IPS-18c (cell line): ENCODE data around the gene ACTL7A.
"Not testable (repeated sequence)": the region's sequence is repeated elsewhere in the genome, so short reads cannot be mapped to it uniquely, and the experiment has no call there.

Experiments used
- H3K4me3 ChIP-seq: 2 replicates; pipeline ENCODE4 v1.7.0; 2013; ENCODE audit warnings: low read depth, mild to moderate bottlenecking, low read length, moderate library complexity; ENCODE audit not compliant: insufficient read depth
- H3K9me3 ChIP-seq: one replicate; pipeline ENCODE4 v1.6.1; 2013; ENCODE audit warnings: mild to moderate bottlenecking, low read length, moderate library complexity; ENCODE audit not compliant: control insufficient read depth, insufficient read depth

Gene ACTL7A

GRCh38 chr9:108861997-108862396, at the start of gene ACTL7A:
Gene ACTL7A (plus strand): TSS chr9:108862266. CDS start chr9:108862323, 57 bp downstream.
- Histone ChIP-seq H3K4me3 (no peak within 1 kb of the TSS), H3K9me3 (peaks cover 2% of the 10 kb centered on the region)

GRCh38 chr9:108812396-108813025, 49.6 kb upstream of the ACTL7A start:
- H3K4me3 ChIP-seq, result no peak overlapping the region
- no peaks in the 10 kb centered on the region for H3K9me3 ChIP-seq

- H3K9me3 ChIP-seq, result no peaks in the 10 kb centered on the region
- no peak overlapping the region for H3K4me3 ChIP-seq
Measured at GRCh38 chr9:108813951-108814601, 48.0 kb upstream of the ACTL7A start.

- no peaks in the 10 kb centered on the region for H3K9me3 ChIP-seq
- H3K4me3 ChIP-seq, result no peak overlapping the region
Measured at GRCh38 chr9:108815156-108815555, 46.9 kb upstream of the ACTL7A start.

- Histone ChIP-seq H3K9me3 (no peaks in the 10 kb centered on the region), H3K4me3 (no peak overlapping the region)
Measured at GRCh38 chr9:108816037-108816436, 46.0 kb upstream of the ACTL7A start.

GRCh38 chr9:108823829-108824228, 38.2 kb upstream of the ACTL7A start:
- H3K4me3 ChIP-seq, result no peak overlapping the region
- H3K9me3 ChIP-seq, result peaks cover 2% of the 10 kb centered on the region

GRCh38 chr9:108830272-108830671, 31.8 kb upstream of the ACTL7A start:
- no peaks in the 10 kb centered on the region for H3K9me3 ChIP-seq
- no peak overlapping the region for H3K4me3 ChIP-seq

GRCh38 chr9:108831496-108832178, 30.4 kb upstream of the ACTL7A start:
- H3K4me3 ChIP-seq, result no peak overlapping the region
- no peaks in the 10 kb centered on the region for H3K9me3 ChIP-seq

GRCh38 chr9:108832179-108832500, 29.9 kb upstream of the ACTL7A start:
- Histone ChIP-seq H3K4me3 (no peak overlapping the region), H3K9me3 (no peaks in the 10 kb centered on the region)

- no peak overlapping the region for H3K4me3 ChIP-seq
- no peaks in the 10 kb centered on the region for H3K9me3 ChIP-seq
Measured at GRCh38 chr9:108834959-108835665, 27.0 kb upstream of the ACTL7A start.

GRCh38 chr9:108835831-108836230, 26.2 kb upstream of the ACTL7A start:
- Histone ChIP-seq H3K4me3 (peak overlapping the region; percentile 20; the same call in 1 of the 2 replicates), H3K9me3 (no peaks in the 10 kb centered on the region)

- H3K4me3 ChIP-seq, result peak overlapping the region; percentile 20; the same call in 1 of the 2 replicates
Measured at GRCh38 chr9:108836319-108836718, 25.7 kb upstream of the ACTL7A start.

GRCh38 chr9:108836781-108837180, 25.3 kb upstream of the ACTL7A start:
- no peak overlapping the region for H3K4me3 ChIP-seq
- no peaks in the 10 kb centered on the region for H3K9me3 ChIP-seq

More at GRCh38 chr9:108836319-108836718, 25.7 kb upstream of the ACTL7A start:
- no peaks in the 10 kb centered on the region for H3K9me3 ChIP-seq

- H3K4me3 ChIP-seq, result no peak overlapping the region
Measured at GRCh38 chr9:108837530-108837929, 24.5 kb upstream of the ACTL7A start.

GRCh38 chr9:108838017-108838416, 24.0 kb upstream of the ACTL7A start:
- Histone ChIP-seq H3K4me3 (no peak overlapping the region), H3K9me3 (no peaks in the 10 kb centered on the region)

More at GRCh38 chr9:108837530-108837929, 24.5 kb upstream of the ACTL7A start:
- H3K9me3 ChIP-seq, result no peaks in the 10 kb centered on the region

GRCh38 chr9:108839561-108839960, 22.5 kb upstream of the ACTL7A start:
- not testable (repeated sequence) for H3K4me3 ChIP-seq, H3K9me3 ChIP-seq

GRCh38 chr9:108842610-108843295, 19.3 kb upstream of the ACTL7A start:
- Histone ChIP-seq H3K9me3 (no peaks in the 10 kb centered on the region), H3K4me3 (no peak overlapping the region)
